ENCODE results near the gene DUSP2. TPM values are rescaled to one million over a fixed set of nuclear protein-coding genes. Genes with fewer than 3 reads are reported as not detected.

Gene DUSP2
- total and polyA plus RNA-seq, 2 donors (not counting 1 experiment from before 2014, with no cell fraction given) = 69.8 to 433 TPM

GRCh38 chr2:96167407-96168013 lies 22.3 kb upstream of the DUSP2 start:
- no peak for DNase-seq
- Histone ChIP-seq H3K79me2 (ENCODE audit: control insufficient read depth, insufficient read depth, low read length) (no peaks in the 10 kb centered on the region), H3K4me2 (replicated peaks; ENCODE audit: low read depth, low read length, poor library complexity, severe bottlenecking) (no peak overlapping the region), H2AFZ (ENCODE audit: insufficient read depth, low read depth, low read length, poor library complexity, severe bottlenecking) (no peak overlapping the region), H3K36me3 (replicated peaks in 1 of 2; ENCODE audit: control extremely low read depth in 1 of 2, control insufficient read depth in 1 of 2, extremely low read depth in 1 of 2, insufficient read depth in 2 of 2, low read length in 1 of 2) (no peaks in the 10 kb centered on the region), H3K4me3 (ENCODE audit: control extremely low read depth in 1 of 5, extremely low read depth in 1 of 5, insufficient read depth in 1 of 5, low read depth in 2 of 5, low read length in 4 of 5) (no peak overlapping the region), H4K20me1 (ENCODE audit: control insufficient read depth, insufficient read depth, low read length, poor library complexity, severe bottlenecking) (no peaks in the 10 kb centered on the region), H3K27me3 (replicated peaks in 1 of 4; ENCODE audit: control extremely low read depth in 1 of 4, control insufficient read depth in 3 of 4, insufficient read depth in 4 of 4, low read length in 3 of 4) (no peaks in the 10 kb centered on the region), H3K9ac (ENCODE audit: low read length) (no peak overlapping the region), H3K4me1 (ENCODE audit: control insufficient read depth in 2 of 2, insufficient read depth in 2 of 2, low read length in 2 of 2) (peaks cover 22 to 31% of the 10 kb centered on the region in 2 donors), H3K9me3 (ENCODE audit: control extremely low read depth in 1 of 3, control insufficient read depth in 2 of 3, insufficient read depth in 1 of 3, low read length in 2 of 3) (peaks cover 0 to 3% (median 2%) of the 10 kb centered on the region in 3 donors), H3K27ac (ENCODE audit: low read length in 2 of 2) (no peak overlapping the region)
- ChIA-PET CTCF (interaction anchor here (1.5 to 17.6 kb wide), 2 partner anchors 23 to 145 kb away, joined by 3 to 1065 read pairs; partner anchors contain the start of genes ASTL and DUSP2), POLR2A (no interaction called here)
- WGBS (ENCODE audit: insufficient coverage) = no CpG with 5 or more reads among the region's 6 CpGs
- no peaks in the 10 kb centered on the region for H3K9me3 Mint-ChIP-seq (ENCODE audit: insufficient read depth)
- H3K4me1 Mint-ChIP-seq = peaks cover 24% of the 10 kb centered on the region
- intact Hi-C loops (cut with micrococcal nuclease) = no loop called here
- TF ChIP-seq EZH2 (IDR thresholded peaks at IDR 0.05; ENCODE audit: borderline replicate concordance, insufficient read depth, low read depth, low read length, poor library complexity, severe bottlenecking) = no peak
- TF ChIP-seq CTCF (IDR thresholded peaks at IDR 0.05) = no peak
- ATAC-seq (ENCODE audit: low read depth) = no peak
- H3K4me3 Mint-ChIP-seq = no peak overlapping the region
- no peak overlapping the region for H3K27ac Mint-ChIP-seq
- H3K27me3 Mint-ChIP-seq = no peaks in the 10 kb centered on the region

Measured in B cell (primary cell).